Subcutaneous abdominal adipose tissue (tissue), 5 donors: ENCODE results near the gene ECM1.

Experiments used
- H3K27ac ChIP-seq: one replicate; pipeline ENCODE4 v1.7.0; 2013; ENCODE audit warnings: low read depth, mild to moderate bottlenecking, inconsistent platforms, low read length, moderate library complexity
- H3K27me3 ChIP-seq, 5 donors: one replicate each; pipeline ENCODE4 v1.7.0; 2013; ENCODE audit warnings: low read length in 5 of 5, inconsistent platforms in 1 of 5; ENCODE audit not compliant: control insufficient read depth in 5 of 5, insufficient read depth in 4 of 5
- H3K36me3 ChIP-seq, 5 donors: one replicate each; pipeline ENCODE4 v1.7.0; 2013; ENCODE audit warnings: low read length in 5 of 5; ENCODE audit not compliant: control insufficient read depth in 5 of 5, insufficient read depth in 5 of 5
- H3K4me1 ChIP-seq, 5 donors: one replicate each; pipeline ENCODE4 v1.7.0; 2013; ENCODE audit warnings: low read length in 5 of 5, mild to moderate bottlenecking in 3 of 5, moderate library complexity in 1 of 5; ENCODE audit not compliant: control insufficient read depth in 5 of 5, insufficient read depth in 5 of 5
- H3K4me3 ChIP-seq, 5 donors: one replicate each; pipeline ENCODE4 v1.7.0; 2013; ENCODE audit warnings: low read length in 5 of 5, low read depth in 1 of 5
- H3K9ac ChIP-seq, 5 donors: one replicate each; pipeline ENCODE4 v1.7.0; 2013; ENCODE audit warnings: low read length in 5 of 5, mild to moderate bottlenecking in 4 of 5, moderate library complexity in 3 of 5
- H3K9me3 ChIP-seq, 5 donors: one replicate each; pipeline ENCODE4 v1.7.0; 2013; ENCODE audit warnings: low read length in 5 of 5; ENCODE audit not compliant: control insufficient read depth in 5 of 5
- donor health status: healthy.
- donor health status: healthy.
- donor health status: healthy.
- donor health status: healthy.
- donor health status: healthy.

Gene ECM1

GRCh38 chr1:150550222-150551050 lies 42.5 kb downstream of the ECM1 start:
- Histone ChIP-seq H3K4me3 (peak overlapping the region; percentile 58 to 70 (median 59)), H3K36me3 (peaks cover 0 to 9% (median 6%) of the 10 kb centered on the region in 5 donors), H3K27ac (peak overlapping the region; percentile 85), H3K9ac (peak overlapping the region in 4 of 5 donors; percentile 56 to 81 (median 75)), H3K9me3 (no peaks in the 10 kb centered on the region), H3K4me1 (peaks cover 8 to 55% (median 50%) of the 10 kb centered on the region in 5 donors), H3K27me3 (no peaks in the 10 kb centered on the region)

DNA sequence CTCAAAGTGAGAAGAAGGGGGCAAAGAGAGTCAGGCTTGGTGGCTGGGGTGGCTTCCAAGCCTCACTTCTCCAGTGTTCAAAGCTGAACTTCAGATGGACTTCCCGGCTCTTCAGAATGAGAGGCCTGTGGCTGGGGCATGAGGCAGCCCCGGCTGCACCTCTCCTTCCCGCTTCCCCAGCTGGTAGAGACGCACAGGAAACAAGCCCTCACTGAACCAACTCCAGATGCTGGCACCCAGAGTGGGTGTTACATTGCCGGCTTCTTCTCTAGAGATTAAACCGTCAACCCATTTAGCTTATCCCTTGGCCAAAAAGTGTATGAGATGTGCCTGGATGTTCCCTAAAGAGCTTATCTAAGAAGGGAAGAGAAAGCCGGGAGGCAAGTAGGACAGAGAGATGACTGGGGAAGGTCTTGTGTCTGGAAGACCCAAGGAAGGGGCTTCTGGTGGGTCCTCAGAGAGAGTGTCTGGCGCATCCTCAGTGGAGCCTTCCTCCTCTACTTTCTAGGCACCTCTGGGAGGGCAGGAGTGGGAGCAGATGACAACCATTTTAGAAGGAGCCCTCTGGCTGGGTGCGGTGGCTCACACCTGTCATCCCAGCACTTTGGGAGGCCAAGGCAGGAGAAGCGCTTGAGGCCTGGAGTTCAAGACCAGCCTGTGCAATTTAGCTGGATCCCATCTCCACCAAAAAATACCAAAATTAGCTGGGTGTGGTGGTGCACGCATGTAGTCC lies 43.3 kb downstream of the ECM1 start:
- Histone ChIP-seq H3K27me3 (no peaks in the 10 kb centered on the region), H3K9ac (peak overlapping the region in 3 of 5 donors; percentile 26 to 79 (median 41)), H3K4me3 (peak overlapping the region in 3 of 5 donors; percentile 40 to 69 (median 58)), H3K9me3 (no peaks in the 10 kb centered on the region), H3K27ac (peak overlapping the region; percentile 85), H3K4me1 (peaks cover 8 to 55% (median 50%) of the 10 kb centered on the region in 5 donors), H3K36me3 (peaks cover 0 to 17% (median 14%) of the 10 kb centered on the region in 5 donors)

- Histone ChIP-seq H3K9me3 (no peaks in the 10 kb centered on the region), H3K4me1 (peaks cover 8 to 55% (median 50%) of the 10 kb centered on the region in 5 donors), H3K27ac (peak overlapping the region; percentile 85), H3K9ac (peak overlapping the region in 2 of 5 donors; percentile 8 to 41), H3K4me3 (peak overlapping the region in 3 of 5 donors; percentile 11 to 69 (median 26)), H3K36me3 (peaks cover 0 to 22% (median 17%) of the 10 kb centered on the region in 5 donors), H3K27me3 (no peaks in the 10 kb centered on the region)
Measured at GRCh38 chr1:150551784-150552127, 43.8 kb downstream of the ECM1 start.

GRCh38 chr1:150552128-150552910 lies 44.4 kb downstream of the ECM1 start:
- Histone ChIP-seq H3K36me3 (peaks cover 0 to 25% (median 19%) of the 10 kb centered on the region in 5 donors), H3K9ac (peak overlapping the region in 3 of 5 donors; percentile 41 to 45 (median 44)), H3K4me3 (peak overlapping the region in 4 of 5 donors; percentile 11 to 69 (median 25)), H3K4me1 (peaks cover 11 to 55% (median 50%) of the 10 kb centered on the region in 5 donors), H3K27ac (peak overlapping the region; percentile 85), H3K27me3 (no peaks in the 10 kb centered on the region), H3K9me3 (no peaks in the 10 kb centered on the region)

DNA sequence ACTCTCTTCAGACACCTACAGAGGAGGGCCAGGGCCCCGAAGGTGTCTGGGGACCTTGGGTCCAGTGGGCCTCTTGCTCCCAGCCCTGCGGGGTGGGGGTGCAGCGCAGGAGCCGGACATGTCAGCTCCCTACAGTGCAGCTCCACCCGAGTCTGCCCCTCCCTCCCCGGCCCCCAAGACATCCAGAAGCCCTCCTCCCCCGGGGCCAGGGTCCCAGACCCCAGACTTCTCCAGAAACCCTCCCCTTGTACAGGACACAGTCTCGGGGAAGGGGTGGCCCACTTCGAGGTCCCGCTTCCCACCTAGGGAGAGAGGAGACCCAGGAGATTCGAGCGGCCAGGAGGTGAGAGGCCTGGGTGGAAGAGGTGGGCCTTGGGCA lies 45.0 kb downstream of the ECM1 start:
- Histone ChIP-seq H3K9me3 (no peaks in the 10 kb centered on the region), H3K27ac (peak overlapping the region; percentile 85), H3K27me3 (no peaks in the 10 kb centered on the region), H3K36me3 (peaks cover 0 to 30% (median 24%) of the 10 kb centered on the region in 5 donors), H3K4me3 (peak overlapping the region in 2 of 5 donors; percentile 24 to 46), H3K9ac (peak overlapping the region in 4 of 5 donors; percentile 34 to 54 (median 44)), H3K4me1 (peaks cover 11 to 55% (median 51%) of the 10 kb centered on the region in 5 donors)

DNA sequence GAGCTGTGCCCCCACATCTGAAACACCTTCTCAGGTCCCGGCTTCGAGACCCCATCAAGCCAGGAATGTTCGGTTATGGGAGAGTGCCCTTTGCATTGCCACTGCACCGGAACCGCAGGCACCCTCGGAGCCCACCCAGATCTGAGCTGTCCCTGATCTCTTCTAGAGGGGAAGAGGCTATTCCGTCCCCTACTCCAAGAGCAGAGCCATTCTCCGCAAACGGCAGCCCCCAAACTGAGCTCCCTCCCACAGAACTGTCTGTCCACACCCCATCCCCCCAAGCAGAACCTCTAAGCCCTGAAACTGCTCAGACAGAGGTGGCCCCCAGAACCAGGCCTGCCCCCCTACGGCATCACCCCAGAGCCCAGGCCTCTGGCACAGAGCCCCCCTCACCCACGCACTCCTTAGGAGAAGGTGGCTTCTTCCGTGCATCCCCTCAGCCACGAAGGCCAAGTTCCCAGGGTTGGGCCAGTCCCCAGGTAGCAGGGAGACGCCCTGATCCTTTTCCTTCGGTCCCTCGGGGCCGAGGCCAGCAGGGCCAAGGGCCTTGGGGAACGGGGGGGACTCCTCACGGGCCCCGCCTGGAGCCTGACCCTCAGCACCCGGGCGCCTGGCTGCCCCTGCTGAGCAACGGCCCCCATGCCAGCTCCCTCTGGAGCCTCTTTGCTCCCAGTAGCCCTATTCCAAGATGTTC lies 45.6 kb downstream of the ECM1 start:
- Histone ChIP-seq H3K4me3 (no peak overlapping the region), H3K9me3 (no peaks in the 10 kb centered on the region), H3K4me1 (peaks cover 8 to 59% (median 54%) of the 10 kb centered on the region in 5 donors), H3K9ac (peak overlapping the region in 2 of 5 donors; percentile 34 to 54), H3K27me3 (no peaks in the 10 kb centered on the region), H3K27ac (peak overlapping the region; percentile 85), H3K36me3 (peaks cover 0 to 35% (median 24%) of the 10 kb centered on the region in 5 donors)

DNA sequence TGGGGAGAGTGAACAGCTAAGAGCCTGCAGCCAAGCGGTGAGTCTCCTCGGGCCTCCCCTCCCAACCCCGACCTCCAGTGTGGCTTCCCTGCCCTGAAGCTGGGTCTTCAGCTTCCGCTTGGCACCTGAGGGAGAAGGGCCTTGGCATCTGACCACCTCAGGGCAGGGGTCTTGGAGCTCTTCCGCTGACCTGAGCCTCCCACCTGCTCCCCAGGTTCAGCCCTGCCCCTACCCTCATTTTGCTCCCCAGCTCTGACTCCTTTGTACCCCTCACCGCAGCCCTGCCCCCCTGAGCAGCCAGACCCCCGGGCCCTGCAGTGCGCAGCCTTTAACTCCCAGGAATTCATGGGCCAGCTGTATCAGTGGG lies 46.2 kb downstream of the ECM1 start:
- H3K4me3 ChIP-seq = no peak overlapping the region
- H3K27me3 ChIP-seq = no peaks in the 10 kb centered on the region
- H3K4me1 ChIP-seq = peaks cover 9 to 61% (median 58%) of the 10 kb centered on the region in 5 donors
- no peak overlapping the region for H3K27ac ChIP-seq
- H3K9ac ChIP-seq = no peak overlapping the region
- H3K36me3 ChIP-seq = peaks cover 0 to 35% (median 24%) of the 10 kb centered on the region in 5 donors
- H3K9me3 ChIP-seq = no peaks in the 10 kb centered on the region

- no peak overlapping the region for H3K4me3 ChIP-seq
- H3K36me3 ChIP-seq = peaks cover 0 to 35% (median 24%) of the 10 kb centered on the region in 5 donors
- no peaks in the 10 kb centered on the region for H3K9me3 ChIP-seq
- H3K27me3 ChIP-seq = no peaks in the 10 kb centered on the region
- peaks cover 12 to 65% (median 60%) of the 10 kb centered on the region in 5 donors for H3K4me1 ChIP-seq
- H3K27ac ChIP-seq = no peak overlapping the region
- no peak overlapping the region for H3K9ac ChIP-seq
Measured at GRCh38 chr1:150555198-150555970, 47.5 kb downstream of the ECM1 start.
